ENCODE measurements around the gene XCL1. TPM values are rescaled to one million over a fixed set of nuclear protein-coding genes. Genes with fewer than 3 reads are reported as not detected.

The XCL1 gene
- total RNA-seq, 2 donors from 2014 or later, result 0.50 TPM; not detected in 1

DNA sequence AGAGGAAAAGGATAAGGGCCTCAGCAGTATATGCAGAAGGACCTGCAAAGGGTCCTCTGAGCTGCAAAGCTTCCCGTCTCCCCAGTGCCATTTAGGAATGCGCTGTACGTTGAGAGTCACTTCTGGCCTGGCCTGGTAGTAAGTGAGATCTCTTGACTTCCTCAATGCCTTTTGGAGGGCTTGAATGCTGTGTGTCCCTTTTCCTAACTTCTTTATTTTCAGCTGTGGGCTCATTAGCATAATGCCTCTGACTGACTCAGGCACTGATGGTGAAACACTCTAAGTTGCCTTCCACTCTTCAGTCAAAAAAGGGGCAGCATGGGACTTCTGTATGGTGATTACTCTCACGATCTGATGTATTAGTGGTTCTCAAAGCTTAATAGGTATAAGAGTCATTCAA is 49.9 kb downstream of the XCL1 start:
- ATAC-seq (replicated peaks), result no peak
- no peaks in the 10 kb centered on the region for H3K36me3 Mint-ChIP-seq (ENCODE audit: low read depth)
- no peaks in the 10 kb centered on the region for H3K9me3 Mint-ChIP-seq
- no peaks in the 10 kb centered on the region for H3K4me1 Mint-ChIP-seq
- H3K4me3 Mint-ChIP-seq, result no peak overlapping the region
- peaks cover 14% of the 10 kb centered on the region for H3K27me3 Mint-ChIP-seq
- H3K27ac Mint-ChIP-seq, result no peak overlapping the region

DNA sequence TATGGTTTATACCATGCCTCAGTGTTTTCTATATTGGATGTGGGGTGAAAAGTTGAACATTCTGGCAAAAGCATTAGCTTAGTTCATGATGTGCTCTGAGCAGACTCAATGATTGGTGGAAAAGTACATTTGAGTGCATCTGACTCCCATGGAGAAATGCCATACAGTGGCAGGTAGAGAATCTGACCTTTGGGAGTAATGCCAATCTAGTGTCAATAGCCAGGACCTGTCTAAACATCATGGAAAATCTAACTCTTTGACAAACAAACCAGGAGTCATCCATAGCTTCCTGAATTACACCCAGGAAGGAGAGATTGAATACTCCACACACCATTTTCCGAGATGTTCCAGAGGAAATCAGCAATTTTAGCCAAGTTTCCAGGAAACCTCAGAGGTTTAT is 51.0 kb downstream of the XCL1 start:
- H3K4me1 Mint-ChIP-seq, result no peaks in the 10 kb centered on the region
- no peak for ATAC-seq (replicated peaks)

DNA sequence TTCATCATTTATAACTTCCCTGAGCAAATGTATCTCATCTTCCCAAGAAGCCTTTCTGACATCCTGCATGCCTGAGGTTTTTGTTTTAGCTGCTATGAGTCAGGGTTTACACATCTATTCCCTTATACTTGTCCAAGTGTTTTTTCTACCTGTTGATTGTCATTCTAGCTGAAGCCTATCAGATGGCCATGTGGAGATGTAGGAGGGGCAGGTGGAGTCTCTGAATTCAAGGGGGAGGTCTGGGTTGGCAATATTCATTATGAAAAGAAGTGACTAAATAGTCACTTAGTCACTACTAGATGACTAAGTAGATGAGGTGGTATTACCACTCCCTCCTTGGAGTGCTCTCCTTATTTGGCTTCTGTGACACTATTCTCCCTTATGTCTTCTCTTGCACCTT is 52.4 kb downstream of the XCL1 start:
- Mint-ChIP-seq H3K9me3 (no peaks in the 10 kb centered on the region), H3K4me1 (no peaks in the 10 kb centered on the region), H3K27me3 (peaks cover 18% of the 10 kb centered on the region), H3K4me3 (no peak overlapping the region), H3K36me3 (ENCODE audit: low read depth) (no peaks in the 10 kb centered on the region), H3K27ac (no peak overlapping the region)
- ATAC-seq (replicated peaks), result peak; percentile 99

More for the DNA sequence above, 51.0 kb downstream of the XCL1 start:
- peaks cover 16% of the 10 kb centered on the region for H3K27me3 Mint-ChIP-seq
- no peak overlapping the region for H3K27ac Mint-ChIP-seq
- no peaks in the 10 kb centered on the region for H3K36me3 Mint-ChIP-seq (ENCODE audit: low read depth)
- H3K9me3 Mint-ChIP-seq, result no peaks in the 10 kb centered on the region
- no peak overlapping the region for H3K4me3 Mint-ChIP-seq

DNA sequence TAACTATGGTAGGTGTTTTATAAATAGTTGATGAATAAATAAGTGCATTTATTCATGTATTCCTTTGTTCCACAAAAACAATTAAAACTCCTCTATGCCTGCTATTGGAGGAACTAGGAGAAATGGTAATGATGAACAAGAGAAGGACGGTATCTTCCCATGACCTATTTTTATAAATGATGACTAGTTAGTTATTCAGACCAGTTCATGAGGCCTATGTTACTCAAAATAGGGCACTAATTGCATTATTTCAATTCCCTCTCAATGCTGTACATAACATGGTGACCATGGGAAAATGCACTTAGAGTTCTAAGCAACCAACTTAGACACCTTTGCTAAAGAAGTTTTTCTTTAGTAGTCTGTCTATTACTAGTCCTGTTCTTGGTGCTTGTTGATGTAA is 53.1 kb downstream of the XCL1 start:
- ATAC-seq (replicated peaks), result no peak
- Mint-ChIP-seq H3K9me3 (no peaks in the 10 kb centered on the region), H3K27me3 (peaks cover 18% of the 10 kb centered on the region), H3K4me3 (no peak overlapping the region), H3K27ac (no peak overlapping the region), H3K4me1 (no peaks in the 10 kb centered on the region), H3K36me3 (ENCODE audit: low read depth) (no peaks in the 10 kb centered on the region)

Other genes with a start within 250 kb of the XCL1 start
- gene XCL2, start 32.6 kb upstream of the XCL1 start, total RNA-seq, result not detected
- gene DPT, start 152.6 kb downstream of the XCL1 start, total RNA-seq, result not detected

All from activated T-helper 17 cell treated with anti-CD3 and anti-CD28 coated beads, Interleukin-2, amount 50 U/mL, for 72 hours (primary cell).